ENCODE results near the gene RIPK4. TPM values are rescaled to one million over a fixed set of nuclear protein-coding genes. Genes with fewer than 3 reads are reported as not detected.

Gene RIPK4
- total RNA-seq, 1 donor from 2014 or later, result 34.0 TPM

DNA sequence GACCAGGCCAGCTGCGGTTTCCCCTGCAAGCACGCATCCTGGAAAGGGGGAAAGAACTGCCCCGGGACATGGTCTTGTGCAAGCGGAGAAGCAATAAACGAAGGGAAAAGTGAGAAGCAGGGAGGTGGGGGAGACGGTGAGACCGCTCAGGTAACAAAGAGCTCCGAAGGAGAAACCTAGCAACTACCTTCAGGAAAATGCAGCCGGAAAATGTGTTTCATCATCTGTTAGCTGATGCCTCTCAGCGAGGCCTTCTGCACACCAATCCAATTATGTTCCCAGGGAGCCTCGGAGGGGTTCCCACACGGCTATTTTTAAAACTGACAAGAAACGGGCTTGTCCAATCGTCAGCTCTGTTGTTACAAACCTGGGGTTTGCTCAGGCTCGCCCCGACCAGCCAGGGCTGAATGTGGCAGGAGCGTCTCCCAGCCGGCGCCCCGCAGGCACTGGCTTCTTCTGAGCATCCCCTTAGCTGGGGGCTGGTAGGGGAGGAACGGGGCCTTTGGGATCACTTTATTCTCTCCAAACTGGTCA lies 3.4 kb downstream of the RIPK4 start:
- no peak for FAIRE-seq
- Histone ChIP-seq H3K4me3 (ENCODE audit: low read depth, low read length) (peak overlapping the region; percentile 23), H3K27me3 (ENCODE audit: control insufficient read depth, insufficient read depth, low read length) (no peaks in the 10 kb centered on the region), H3K36me3 (ENCODE audit: control insufficient read depth, insufficient read depth, low read length) (peaks cover 4% of the 10 kb centered on the region)
- TF ChIP-seq, protein P1, sequence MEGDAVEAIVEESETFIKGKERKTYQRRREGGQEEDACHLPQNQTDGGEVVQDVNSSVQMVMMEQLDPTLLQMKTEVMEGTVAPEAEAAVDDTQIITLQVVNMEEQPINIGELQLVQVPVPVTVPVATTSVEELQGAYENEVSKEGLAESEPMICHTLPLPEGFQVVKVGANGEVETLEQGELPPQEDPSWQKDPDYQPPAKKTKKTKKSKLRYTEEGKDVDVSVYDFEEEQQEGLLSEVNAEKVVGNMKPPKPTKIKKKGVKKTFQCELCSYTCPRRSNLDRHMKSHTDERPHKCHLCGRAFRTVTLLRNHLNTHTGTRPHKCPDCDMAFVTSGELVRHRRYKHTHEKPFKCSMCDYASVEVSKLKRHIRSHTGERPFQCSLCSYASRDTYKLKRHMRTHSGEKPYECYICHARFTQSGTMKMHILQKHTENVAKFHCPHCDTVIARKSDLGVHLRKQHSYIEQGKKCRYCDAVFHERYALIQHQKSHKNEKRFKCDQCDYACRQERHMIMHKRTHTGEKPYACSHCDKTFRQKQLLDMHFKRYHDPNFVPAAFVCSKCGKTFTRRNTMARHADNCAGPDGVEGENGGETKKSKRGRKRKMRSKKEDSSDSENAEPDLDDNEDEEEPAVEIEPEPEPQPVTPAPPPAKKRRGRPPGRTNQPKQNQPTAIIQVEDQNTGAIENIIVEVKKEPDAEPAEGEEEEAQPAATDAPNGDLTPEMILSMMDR (IDR thresholded peaks at IDR 0.05; ENCODE audit: insufficient read depth, low read length, severe bottlenecking), result no peak
- DNase-seq (ENCODE audit: low read depth), result peak; percentile 88

DNA sequence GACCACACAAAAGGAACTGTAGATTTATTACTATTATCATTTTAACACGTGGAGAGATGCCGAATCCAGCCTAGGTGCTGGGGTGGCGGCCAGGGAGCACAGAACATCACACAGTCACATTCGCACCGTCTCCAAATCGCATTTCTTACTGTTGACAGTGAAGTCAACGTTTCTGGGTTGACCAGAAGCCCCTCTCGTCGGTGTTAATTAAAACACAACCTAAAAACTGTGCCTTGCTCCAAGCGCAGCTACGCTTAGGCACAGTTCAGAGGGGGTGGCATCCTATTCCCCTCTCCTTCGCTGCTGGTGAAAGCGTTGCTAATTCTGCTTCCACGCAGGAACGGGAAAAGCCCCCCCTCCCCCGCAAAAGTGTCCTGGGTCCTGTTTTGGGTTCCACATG lies 4.1 kb downstream of the RIPK4 start:
- no peak for DNase-seq (ENCODE audit: low read depth)
- Histone ChIP-seq H3K27me3 (ENCODE audit: control insufficient read depth, insufficient read depth, low read length) (no peaks in the 10 kb centered on the region), H3K36me3 (ENCODE audit: control insufficient read depth, insufficient read depth, low read length) (peaks cover 4% of the 10 kb centered on the region), H3K4me3 (ENCODE audit: low read depth, low read length) (no peak overlapping the region)
- FAIRE-seq, result no peak
- TF ChIP-seq, protein P1 (IDR thresholded peaks at IDR 0.05; ENCODE audit: insufficient read depth, low read length, severe bottlenecking), result no peak

DNA sequence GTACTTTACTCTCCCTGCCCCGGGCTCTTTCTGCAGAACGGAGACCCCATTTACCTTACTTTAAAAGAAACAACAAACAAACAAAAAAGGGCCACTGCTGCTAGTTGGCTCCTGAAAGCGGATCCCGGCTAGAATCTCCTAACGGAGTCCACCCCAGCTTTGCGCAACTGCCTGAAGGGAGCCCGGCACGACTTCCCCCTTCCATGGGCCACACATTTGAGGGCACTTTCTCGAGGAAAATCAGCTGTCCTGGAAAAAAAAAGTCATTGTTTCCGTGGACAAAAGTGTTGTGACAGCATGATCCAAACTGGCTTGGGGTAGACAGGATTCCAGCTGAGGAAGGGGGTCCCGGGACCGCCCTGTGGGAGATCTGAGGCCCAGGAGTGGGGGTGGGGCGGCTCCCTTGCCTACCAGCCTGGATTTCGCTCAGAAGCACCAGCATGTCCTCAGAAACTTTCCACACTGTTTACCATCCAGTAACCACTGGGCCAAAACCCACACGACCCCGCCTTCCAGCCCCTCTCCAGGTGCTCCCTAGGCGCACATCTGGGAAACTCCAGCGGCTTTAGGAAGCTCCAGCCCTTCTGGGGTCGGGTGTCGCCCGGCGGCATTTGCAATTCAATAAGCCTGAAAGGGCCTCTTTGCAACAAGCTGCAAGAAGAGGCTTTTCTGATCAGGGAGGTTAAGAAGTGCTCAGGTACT lies 4.8 kb downstream of the RIPK4 start:
- TF ChIP-seq, protein P1 (IDR thresholded peaks at IDR 0.05; ENCODE audit: insufficient read depth, low read length, severe bottlenecking), result no peak
- Histone ChIP-seq H3K4me3 (ENCODE audit: low read depth, low read length) (peak overlapping the region; percentile 7), H3K36me3 (ENCODE audit: control insufficient read depth, insufficient read depth, low read length) (peaks cover 4% of the 10 kb centered on the region), H3K27me3 (ENCODE audit: control insufficient read depth, insufficient read depth, low read length) (no peaks in the 10 kb centered on the region)
- DNase-seq (ENCODE audit: low read depth) (no peak), FAIRE-seq (no peak)

DNA sequence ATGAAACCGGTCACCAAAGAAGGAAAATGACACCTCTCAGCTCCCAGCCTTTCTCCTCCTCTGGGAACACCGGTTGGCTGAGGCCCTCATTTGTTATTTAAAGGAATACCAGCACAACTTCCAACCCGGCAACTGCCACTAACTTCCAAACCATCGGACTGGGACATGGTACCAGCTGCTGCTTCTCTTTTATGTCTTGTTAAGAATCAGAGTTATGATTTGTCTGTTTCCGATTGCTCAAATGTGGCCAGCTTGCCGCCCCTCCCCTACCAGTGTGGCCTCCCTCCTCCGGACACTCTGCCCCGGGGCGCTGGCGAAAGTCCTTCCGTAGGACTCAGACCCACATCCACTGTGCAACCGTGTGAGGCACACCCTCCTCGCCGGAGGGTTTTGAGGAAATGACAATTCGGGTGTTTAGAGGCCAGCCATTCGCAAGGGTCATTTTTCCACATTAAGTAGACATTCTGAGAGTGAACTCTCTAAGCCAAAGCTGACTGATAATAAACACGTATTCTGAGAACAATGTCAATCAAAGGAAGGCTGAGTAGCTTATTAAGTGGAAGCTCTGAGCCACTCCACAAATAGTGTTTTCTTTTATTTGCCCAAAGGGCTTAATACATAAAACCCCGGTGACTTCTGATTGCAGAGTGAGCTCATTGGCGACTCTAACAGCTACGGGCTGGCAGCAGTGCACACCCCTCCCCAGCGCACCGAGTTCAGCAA lies 5.5 kb downstream of the RIPK4 start:
- Histone ChIP-seq H3K4me3 (ENCODE audit: low read depth, low read length) (peak overlapping the region; percentile 7), H3K27me3 (ENCODE audit: control insufficient read depth, insufficient read depth, low read length) (no peaks in the 10 kb centered on the region), H3K36me3 (ENCODE audit: control insufficient read depth, insufficient read depth, low read length) (peaks cover 7% of the 10 kb centered on the region)
- peak; percentile 63 for DNase-seq (ENCODE audit: low read depth)
- FAIRE-seq, result no peak
- TF ChIP-seq, protein P1 (IDR thresholded peaks at IDR 0.05; ENCODE audit: insufficient read depth, low read length, severe bottlenecking), result no peak

DNA sequence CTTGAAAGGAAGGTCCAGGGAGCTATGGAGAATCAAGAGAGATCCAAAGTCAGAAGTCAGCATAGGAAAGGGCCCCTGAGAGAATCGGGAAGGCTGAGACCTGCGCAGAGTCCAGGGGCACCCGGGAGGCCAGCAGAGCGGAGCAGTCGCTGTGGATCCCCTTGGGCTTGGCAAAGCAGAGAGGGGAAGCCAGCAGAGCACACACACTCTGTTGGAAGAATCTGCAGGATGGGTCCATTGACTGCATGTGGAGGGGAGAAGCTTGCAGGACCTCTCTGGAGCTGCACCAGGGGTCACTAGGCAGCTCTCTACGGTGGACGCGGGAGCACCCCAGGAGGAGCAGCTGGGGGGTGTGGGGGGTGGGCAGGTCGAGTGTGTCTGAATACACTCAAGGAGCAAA lies 6.4 kb downstream of the RIPK4 start:
- DNase-seq (ENCODE audit: low read depth), result no peak
- Histone ChIP-seq H3K4me3 (ENCODE audit: low read depth, low read length) (no peak overlapping the region), H3K36me3 (ENCODE audit: control insufficient read depth, insufficient read depth, low read length) (peaks cover 13% of the 10 kb centered on the region), H3K27me3 (ENCODE audit: control insufficient read depth, insufficient read depth, low read length) (no peaks in the 10 kb centered on the region)
- TF ChIP-seq, protein P1 (IDR thresholded peaks at IDR 0.05; ENCODE audit: insufficient read depth, low read length, severe bottlenecking), result no peak
- no peak for FAIRE-seq
